NCI-H345 treated with DMSO at 0.1 percent for 48 hours (cell line): ENCODE results near the gene C10orf67.
"Not testable (repeated sequence)": the region's sequence is repeated elsewhere in the genome, so short reads cannot be mapped to it uniquely, and the experiment has no call there.

Experiments used
- DNase-seq: peaks from one replicate; lab custom pipeline; 2025; ENCODE audit not compliant: unreplicated experiment; lab: John Stamatoyannopoulos, UW

The C10orf67 gene

GRCh38 chr10:23362879-23363792 is 18.5 kb upstream of the C10orf67 start:
- DNase-seq, result no peak

GRCh38 chr10:23362069-23362830 is 17.7 kb upstream of the C10orf67 start:
- no peak for DNase-seq

- no peak for DNase-seq
Measured at GRCh38 chr10:23361665-23362064, 17.1 kb upstream of the C10orf67 start.

GRCh38 chr10:23359692-23360380 is 15.2 kb upstream of the C10orf67 start:
- DNase-seq, result no peak

- no peak for DNase-seq
Measured at GRCh38 chr10:23358357-23358756, 13.8 kb upstream of the C10orf67 start.

- no peak for DNase-seq
Measured at GRCh38 chr10:23354630-23355279, 10.2 kb upstream of the C10orf67 start.

GRCh38 chr10:23351926-23352519 is 7.4 kb upstream of the C10orf67 start:
- DNase-seq, result no peak

- not testable (repeated sequence) for DNase-seq
Measured at GRCh38 chr10:23350706-23351105, 6.1 kb upstream of the C10orf67 start.

GRCh38 chr10:23345861-23346260 is 1.3 kb upstream of the C10orf67 start:
- no peak for DNase-seq

- DNase-seq, result no peak
Measured at GRCh38 chr10:23343591-23344240, 881 bp downstream of the C10orf67 start.

- no peak for DNase-seq
Measured at GRCh38 chr10:23342213-23342884, 2.2 kb downstream of the C10orf67 start.

GRCh38 chr10:23341004-23341403 is 3.6 kb downstream of the C10orf67 start:
- DNase-seq, result no peak

- DNase-seq, result no peak
Measured at GRCh38 chr10:23340354-23340753, 4.2 kb downstream of the C10orf67 start.

GRCh38 chr10:23338886-23339285 is 5.7 kb downstream of the C10orf67 start:
- no peak for DNase-seq

- DNase-seq, result no peak
Measured at GRCh38 chr10:23338155-23338828, 6.3 kb downstream of the C10orf67 start.

GRCh38 chr10:23337616-23338015 is 7.0 kb downstream of the C10orf67 start:
- no peak for DNase-seq

- no peak for DNase-seq
Measured at GRCh38 chr10:23331567-23332301, 12.9 kb downstream of the C10orf67 start.

GRCh38 chr10:23330948-23331347 is 13.6 kb downstream of the C10orf67 start:
- DNase-seq, result no peak
